Measurements from ENCODE around the gene PLEKHJ1. TPM values are rescaled to one million over a fixed set of nuclear protein-coding genes. Genes with fewer than 3 reads are reported as not detected.

PLEKHJ1 gene
- total RNA-seq, 4 donors from 2014 or later = 50.1 to 72.4 (median 61.6) TPM

GRCh38 chr19:2225415-2226050 is 10.6 kb downstream of the PLEKHJ1 start:
- TF ChIP-seq POLR2A (IDR thresholded peaks at IDR 0.05) = no peak
- TF ChIP-seq CTCF (IDR thresholded peaks at IDR 0.05 in 4 of 5, conservative IDR thresholded peaks at IDR 0.05 in 1 of 5) = no peak
- ATAC-seq = no peak

GRCh38 chr19:2224754-2225349 is 11.3 kb downstream of the PLEKHJ1 start:
- intact Hi-C loops (cut with DNase I; ENCODE audit: low total_unique reads) = no loop called here
- Histone ChIP-seq H3K27ac (no peak overlapping the region), H3K36me3 (peaks cover 0 to 68% of the 10 kb centered on the region in 2 donors), H3K4me3 (no peak overlapping the region), H3K27me3 (no peaks in the 10 kb centered on the region), H3K4me1 (peaks cover 0 to 11% of the 10 kb centered on the region in 2 donors), H3K9me3 (no peaks in the 10 kb centered on the region)
- no peak for TF ChIP-seq CTCF (IDR thresholded peaks at IDR 0.05 in 4 of 5, conservative IDR thresholded peaks at IDR 0.05 in 1 of 5)
- TF ChIP-seq POLR2A (IDR thresholded peaks at IDR 0.05) = no peak
- DNase-seq = no peak
- in situ Hi-C loops (cut with MboI; ENCODE audit: low sequenced_read_pairs in 4 of 4) = loop anchor here in 1 of 4 donors (5.0 kb wide), 1 partner anchor 68 kb away; no protein-coding TSS in a partner anchor
- ATAC-seq = no peak

More at GRCh38 chr19:2225415-2226050, 10.6 kb downstream of the PLEKHJ1 start:
- H3K4me1 ChIP-seq = peaks cover 3 to 14% of the 10 kb centered on the region in 2 donors
- no peak for DNase-seq
- no peaks in the 10 kb centered on the region for H3K9me3 ChIP-seq
- no peaks in the 10 kb centered on the region for H3K27me3 ChIP-seq
- H3K27ac ChIP-seq = no peak overlapping the region
- intact Hi-C loops (cut with DNase I; ENCODE audit: low total_unique reads) (no loop called here), in situ Hi-C loops (cut with MboI; ENCODE audit: low sequenced_read_pairs in 4 of 4) (no loop called here)
- H3K4me3 ChIP-seq = no peak overlapping the region
- H3K36me3 ChIP-seq = peaks cover 0 to 69% of the 10 kb centered on the region in 2 donors

DNA sequence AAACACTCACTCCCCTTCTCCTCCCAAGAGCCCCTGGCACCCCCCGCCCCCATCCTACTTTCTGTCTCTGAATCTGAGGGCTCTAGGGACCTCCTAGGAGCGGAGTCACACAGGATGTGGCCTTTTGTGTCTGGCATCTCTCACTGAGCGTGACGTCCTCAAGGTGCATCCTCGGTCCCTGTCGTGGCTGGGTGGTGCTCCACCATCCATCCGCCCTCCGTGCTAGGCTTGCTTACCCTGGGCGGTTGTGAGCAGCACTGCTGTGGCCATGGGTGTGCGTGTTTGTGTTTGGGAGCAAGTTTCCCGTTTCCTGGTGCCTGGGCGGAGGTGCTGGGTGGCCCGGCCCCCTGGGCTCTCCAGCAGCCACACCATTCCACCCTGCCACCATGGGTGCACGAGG is 12.2 kb downstream of the PLEKHJ1 start:
- TF ChIP-seq CTCF (IDR thresholded peaks at IDR 0.05 in 4 of 5, conservative IDR thresholded peaks at IDR 0.05 in 1 of 5) = no peak
- no peak for TF ChIP-seq POLR2A (IDR thresholded peaks at IDR 0.05)
- H3K4me1 ChIP-seq = peaks cover 0 to 7% of the 10 kb centered on the region in 2 donors
- H3K27ac ChIP-seq = no peak overlapping the region
- no peaks in the 10 kb centered on the region for H3K9me3 ChIP-seq
- no peak for DNase-seq
- in situ Hi-C loops (cut with MboI; ENCODE audit: low sequenced_read_pairs in 4 of 4) = loop anchor here in 1 of 4 donors (5.0 kb wide), 1 partner anchor 67 kb away; no protein-coding TSS in a partner anchor
- intact Hi-C loops (cut with DNase I; ENCODE audit: low total_unique reads) = no loop called here
- ATAC-seq = no peak
- no peak overlapping the region for H3K4me3 ChIP-seq
- H3K27me3 ChIP-seq = no peaks in the 10 kb centered on the region
- H3K36me3 ChIP-seq = peaks cover 0 to 66% of the 10 kb centered on the region in 2 donors

- TF ChIP-seq CTCF (IDR thresholded peaks at IDR 0.05 in 4 of 5, conservative IDR thresholded peaks at IDR 0.05 in 1 of 5) (no peak), POLR2A (IDR thresholded peaks at IDR 0.05) (no peak)
Measured at GRCh38 chr19:2223391-2223790, 12.7 kb downstream of the PLEKHJ1 start.

More at GRCh38 chr19:2223391-2223790, 12.7 kb downstream of the PLEKHJ1 start:
- ATAC-seq (no peak), DNase-seq (no peak)
- intact Hi-C loops (cut with DNase I; ENCODE audit: low total_unique reads) = no loop called here
- H3K27me3 ChIP-seq = no peaks in the 10 kb centered on the region
- peaks cover 0 to 1% of the 10 kb centered on the region in 2 donors for H3K4me1 ChIP-seq
- in situ Hi-C loops (cut with MboI; ENCODE audit: low sequenced_read_pairs in 4 of 4) = loop anchor here in 1 of 4 donors (5.0 kb wide), 1 partner anchor 66 kb away; no protein-coding TSS in a partner anchor
- H3K4me3 ChIP-seq = no peak overlapping the region
- H3K36me3 ChIP-seq = peaks cover 0 to 70% of the 10 kb centered on the region in 2 donors
- H3K9me3 ChIP-seq = no peaks in the 10 kb centered on the region
- no peak overlapping the region for H3K27ac ChIP-seq
